Loucy (cell line): ENCODE results near the gene ANKRD49.

Experiments
- H2AFZ ChIP-seq: fragments of 200-600 bp; sonication (generic); 2 replicates; pipeline ENCODE4 v1.6.0; 2016; ENCODE audit warnings: antibody characterized with exemption, mild to moderate bottlenecking, low read length, moderate library complexity
- H3F3A ChIP-seq: fragments of 200-600 bp; 2 replicates; pipeline ENCODE4 v1.6.0; 2016; ENCODE audit warnings: antibody characterized with exemption, low read depth, mild to moderate bottlenecking
- H3K27me3 ChIP-seq: fragments of 200-600 bp; sonication (generic); 2 replicates; pipeline ENCODE4 v1.6.1; 2014; ENCODE audit warnings: low read length, mild to moderate bottlenecking; ENCODE audit not compliant: insufficient read depth, poor library complexity, severe bottlenecking
- H3K36me3 ChIP-seq: fragments of 200-600 bp; sonication (generic); 2 replicates; pipeline ENCODE4 v1.6.1; 2016; ENCODE audit warnings: low read length; ENCODE audit not compliant: insufficient read depth
- H3K4me1 ChIP-seq: fragments of 200-600 bp; sonication (generic); 2 replicates; pipeline ENCODE4 v1.5.1; 2014; ENCODE audit warnings: low read length, mild to moderate bottlenecking; ENCODE audit not compliant: insufficient read depth, poor library complexity, severe bottlenecking
- H3K4me2 ChIP-seq: fragments of 200-600 bp; sonication (generic); 2 replicates; pipeline ENCODE4 v1.6.0; 2014; ENCODE audit warnings: antibody characterized with exemption, low read length, low read depth, mild to moderate bottlenecking; ENCODE audit not compliant: poor library complexity, severe bottlenecking
- H3K4me3 ChIP-seq: fragments of 200-600 bp; sonication (generic); 2 replicates; pipeline ENCODE4 v1.5.1; 2014; ENCODE audit warnings: low read length, mild to moderate bottlenecking, mixed read lengths; ENCODE audit not compliant: poor library complexity, severe bottlenecking
- H3K79me2 ChIP-seq: fragments of 200-600 bp; sonication (generic); 2 replicates; pipeline ENCODE4 v1.6.1; 2014; ENCODE audit warnings: low read length; ENCODE audit not compliant: insufficient read depth
- H3K9ac ChIP-seq: fragments of 200-600 bp; sonication (generic); 2 replicates; pipeline ENCODE4 v1.6.0; 2014; ENCODE audit warnings: mild to moderate bottlenecking, low read depth, low read length, moderate library complexity; ENCODE audit not compliant: poor library complexity, severe bottlenecking
- H3K9me2 ChIP-seq: fragments of 200-600 bp; sonication (generic); replicated peaks from 2 replicates; pipeline ENCODE4 v1.6.1; 2016; ENCODE audit warnings: low read depth, low read length, mixed read lengths
- H3K9me3 ChIP-seq: fragments of 200-600 bp; sonication (generic); 2 replicates; pipeline ENCODE4 v1.6.1; 2014; ENCODE audit warnings: mild to moderate bottlenecking, antibody characterized with exemption, low read length, low read depth; ENCODE audit not compliant: insufficient read depth
- H4K20me1 ChIP-seq: fragments of 200-600 bp; sonication (generic); 2 replicates; pipeline ENCODE4 v1.6.0; 2014; ENCODE audit warnings: antibody characterized with exemption, low read length, mild to moderate bottlenecking; ENCODE audit not compliant: insufficient read depth, poor library complexity, severe bottlenecking
- CTCF ChIP-seq: fragments of 200-600 bp; sonication (generic); conservative IDR thresholded peaks from 2 replicates; pipeline ENCODE4 v1.5.1; 2014; ENCODE audit warnings: mild to moderate bottlenecking, antibody characterized with exemption, low read length
- EZH2phosphoT487 ChIP-seq: fragments of 200-600 bp; IDR thresholded peaks from 2 replicates; pipeline ENCODE4 v1.6.1; 2018; ENCODE audit warnings: antibody characterized with exemption, mild to moderate bottlenecking, moderate library complexity, borderline replicate concordance

ANKRD49 gene

GRCh38 chr11:94546886-94547285, 53.1 kb downstream of the ANKRD49 start:
- Histone ChIP-seq H3K79me2 (peaks cover 72% of the 10 kb centered on the region), H3K27me3 (no peaks in the 10 kb centered on the region), H4K20me1 (peaks cover 60% of the 10 kb centered on the region), H3K4me2 (peak overlapping the region; percentile 76), H3K36me3 (no peaks in the 10 kb centered on the region), H3K9ac (peak overlapping the region; percentile 85), H3K4me1 (peaks cover 57% of the 10 kb centered on the region), H3K9me2 (no peaks in the 10 kb centered on the region), H3F3A (no peaks in the 10 kb centered on the region), H2AFZ (no peak overlapping the region), H3K4me3 (peak overlapping the region; percentile 74), H3K9me3 (no peaks in the 10 kb centered on the region)
- TF ChIP-seq CTCF (peak; percentile 38), EZH2phosphoT487 (no peak)

GRCh38 chr11:94549146-94549545, 55.4 kb downstream of the ANKRD49 start:
- peaks cover 49% of the 10 kb centered on the region for H3K4me1 ChIP-seq
- no peaks in the 10 kb centered on the region for H3K27me3 ChIP-seq
- no peak overlapping the region for H3K9ac ChIP-seq

More at GRCh38 chr11:94549146-94549545, 55.4 kb downstream of the ANKRD49 start:
- Histone ChIP-seq H3F3A (no peaks in the 10 kb centered on the region), H3K9me3 (no peaks in the 10 kb centered on the region), H2AFZ (no peak overlapping the region), H3K79me2 (peaks cover 66% of the 10 kb centered on the region), H3K4me2 (peak overlapping the region; percentile 76), H4K20me1 (peaks cover 60% of the 10 kb centered on the region), H3K9me2 (no peaks in the 10 kb centered on the region), H3K36me3 (no peaks in the 10 kb centered on the region), H3K4me3 (peak overlapping the region; percentile 74)
- TF ChIP-seq CTCF (no peak), EZH2phosphoT487 (no peak)
